ENCODE measurements around the gene SOX5.

SOX5 gene

DNA sequence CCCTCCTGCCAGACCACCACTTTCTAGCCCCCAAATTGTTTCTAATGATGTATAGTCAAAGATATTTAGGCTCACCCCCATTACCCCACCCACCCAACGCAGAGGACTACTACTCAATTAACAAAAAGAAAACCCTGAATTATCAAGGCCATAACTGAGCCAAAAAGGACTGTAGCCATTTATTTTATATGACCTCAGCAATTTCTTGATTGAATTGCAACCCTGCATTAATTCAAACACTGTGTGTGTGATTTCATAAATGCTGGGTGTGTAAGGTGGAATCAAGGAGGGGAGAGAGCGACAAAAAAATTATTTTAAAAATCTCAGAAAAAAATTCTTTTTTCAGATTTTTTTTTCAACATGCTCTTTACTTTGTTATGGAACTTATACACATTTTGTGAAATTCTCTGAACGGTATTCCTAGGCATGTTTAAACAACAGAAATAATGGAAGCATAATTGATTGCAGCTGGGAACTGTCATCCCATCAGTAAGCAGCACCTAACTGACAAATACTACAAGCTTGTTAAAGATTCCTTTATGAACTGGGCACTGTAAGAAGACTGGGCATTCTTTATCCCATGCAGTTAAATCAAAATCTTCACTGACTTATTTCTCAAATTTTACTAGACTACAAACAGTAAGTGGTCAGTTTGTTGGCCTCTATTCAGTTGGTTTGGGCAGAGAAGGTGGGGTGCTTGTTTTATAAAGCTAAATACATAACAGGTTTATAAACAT is 179.1 kb downstream of the SOX5 start:
- no peak overlapping the region for H3K4me3 ChIP-seq (ENCODE audit: low read length)
- no peaks in the 10 kb centered on the region for H3K9me2 ChIP-seq (replicated peaks; ENCODE audit: insufficient read depth, low read length)
- no peaks in the 10 kb centered on the region for H3K36me3 ChIP-seq (replicated peaks; ENCODE audit: insufficient read depth, low read length)
- no peak overlapping the region for H3K4me2 ChIP-seq (ENCODE audit: low read depth, low read length)
- no peaks in the 10 kb centered on the region for H4K20me1 ChIP-seq (ENCODE audit: insufficient read depth, low read length)
- H3K27ac ChIP-seq (ENCODE audit: low read length) = no peak overlapping the region
- no peaks in the 10 kb centered on the region for H3K4me1 ChIP-seq (ENCODE audit: low read length)
- no peaks in the 10 kb centered on the region for H3K9me3 ChIP-seq (replicated peaks; ENCODE audit: insufficient read depth, low read length)
- TF ChIP-seq EZH2phosphoT487 (IDR thresholded peaks at IDR 0.05; ENCODE audit: low read length) = no peak
- TF ChIP-seq, protein P1, sequence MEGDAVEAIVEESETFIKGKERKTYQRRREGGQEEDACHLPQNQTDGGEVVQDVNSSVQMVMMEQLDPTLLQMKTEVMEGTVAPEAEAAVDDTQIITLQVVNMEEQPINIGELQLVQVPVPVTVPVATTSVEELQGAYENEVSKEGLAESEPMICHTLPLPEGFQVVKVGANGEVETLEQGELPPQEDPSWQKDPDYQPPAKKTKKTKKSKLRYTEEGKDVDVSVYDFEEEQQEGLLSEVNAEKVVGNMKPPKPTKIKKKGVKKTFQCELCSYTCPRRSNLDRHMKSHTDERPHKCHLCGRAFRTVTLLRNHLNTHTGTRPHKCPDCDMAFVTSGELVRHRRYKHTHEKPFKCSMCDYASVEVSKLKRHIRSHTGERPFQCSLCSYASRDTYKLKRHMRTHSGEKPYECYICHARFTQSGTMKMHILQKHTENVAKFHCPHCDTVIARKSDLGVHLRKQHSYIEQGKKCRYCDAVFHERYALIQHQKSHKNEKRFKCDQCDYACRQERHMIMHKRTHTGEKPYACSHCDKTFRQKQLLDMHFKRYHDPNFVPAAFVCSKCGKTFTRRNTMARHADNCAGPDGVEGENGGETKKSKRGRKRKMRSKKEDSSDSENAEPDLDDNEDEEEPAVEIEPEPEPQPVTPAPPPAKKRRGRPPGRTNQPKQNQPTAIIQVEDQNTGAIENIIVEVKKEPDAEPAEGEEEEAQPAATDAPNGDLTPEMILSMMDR (IDR thresholded peaks at IDR 0.05; ENCODE audit: low read length) = no peak
- no peak for TF ChIP-seq EZH2 (optimal IDR thresholded peaks at IDR 0.05; ENCODE audit: low read depth, low read length)
- DNase-seq = no peak
- H3F3A ChIP-seq (ENCODE audit: insufficient read depth, low read length) = no peaks in the 10 kb centered on the region
- H3K27me3 ChIP-seq (replicated peaks; ENCODE audit: insufficient read depth, low read length) = no peaks in the 10 kb centered on the region
- no peak overlapping the region for H2AFZ ChIP-seq (ENCODE audit: low read length)
- no peak overlapping the region for H3K9ac ChIP-seq (ENCODE audit: low read length)
- no peaks in the 10 kb centered on the region for H3K79me2 ChIP-seq (ENCODE audit: low read length)

DNA sequence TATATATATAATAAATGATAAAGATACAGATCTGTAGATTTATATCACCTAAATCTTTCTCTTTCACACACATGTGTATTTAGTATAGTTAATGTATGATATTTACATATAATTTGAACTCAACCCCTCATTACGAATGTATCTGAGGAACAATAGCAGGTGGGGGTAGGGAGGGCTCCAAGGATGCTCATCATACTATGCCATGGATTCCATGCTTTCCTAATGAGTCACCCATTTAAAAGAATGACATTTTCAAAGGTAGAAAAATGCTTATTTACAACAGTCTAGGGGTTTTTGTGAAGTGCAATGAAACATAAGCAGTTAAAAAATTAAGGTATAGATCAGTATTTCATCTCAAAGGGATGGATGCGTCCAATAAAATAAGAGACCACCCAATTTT is 181.6 kb downstream of the SOX5 start:
- Histone ChIP-seq H2AFZ (ENCODE audit: low read length) (no peak overlapping the region), H4K20me1 (ENCODE audit: insufficient read depth, low read length) (no peaks in the 10 kb centered on the region), H3K4me3 (ENCODE audit: low read length) (no peak overlapping the region), H3K9me2 (replicated peaks; ENCODE audit: insufficient read depth, low read length) (no peaks in the 10 kb centered on the region), H3K36me3 (replicated peaks; ENCODE audit: insufficient read depth, low read length) (no peaks in the 10 kb centered on the region), H3K9ac (ENCODE audit: low read length) (no peak overlapping the region), H3K4me2 (ENCODE audit: low read depth, low read length) (no peak overlapping the region), H3K9me3 (replicated peaks; ENCODE audit: insufficient read depth, low read length) (no peaks in the 10 kb centered on the region), H3K27ac (ENCODE audit: low read length) (no peak overlapping the region), H3K4me1 (ENCODE audit: low read length) (no peaks in the 10 kb centered on the region), H3K27me3 (replicated peaks; ENCODE audit: insufficient read depth, low read length) (no peaks in the 10 kb centered on the region), H3F3A (ENCODE audit: insufficient read depth, low read length) (no peaks in the 10 kb centered on the region), H3K79me2 (ENCODE audit: low read length) (no peaks in the 10 kb centered on the region)
- TF ChIP-seq, protein P1 (IDR thresholded peaks at IDR 0.05; ENCODE audit: low read length) = no peak
- TF ChIP-seq EZH2 (optimal IDR thresholded peaks at IDR 0.05; ENCODE audit: low read depth, low read length) (no peak), EZH2phosphoT487 (IDR thresholded peaks at IDR 0.05; ENCODE audit: low read length) (no peak)
- no peak for DNase-seq

DNA sequence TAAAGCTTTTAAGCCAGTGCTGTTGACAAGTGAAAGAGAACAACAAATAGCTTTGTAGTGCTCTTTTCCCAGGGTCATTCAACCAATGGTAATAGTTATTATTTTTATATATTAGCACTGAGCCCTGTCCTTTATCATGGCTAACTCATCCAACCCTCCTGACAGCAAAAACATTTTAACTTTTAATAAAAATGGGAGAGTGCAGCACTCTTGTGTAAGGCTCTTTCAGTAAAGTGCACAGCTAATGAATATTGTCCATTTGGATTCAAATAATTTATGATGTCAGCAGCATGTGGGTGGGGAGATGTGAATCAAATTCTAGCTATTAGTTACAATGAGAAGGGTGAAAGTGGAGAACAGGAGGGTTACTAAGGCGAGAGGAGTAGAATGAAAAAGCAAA is 185.7 kb downstream of the SOX5 start:
- Histone ChIP-seq H2AFZ (ENCODE audit: low read length) (no peak overlapping the region), H3K9me3 (replicated peaks; ENCODE audit: insufficient read depth, low read length) (no peaks in the 10 kb centered on the region), H3K4me1 (ENCODE audit: low read length) (no peaks in the 10 kb centered on the region), H3K36me3 (replicated peaks; ENCODE audit: insufficient read depth, low read length) (no peaks in the 10 kb centered on the region), H3K27me3 (replicated peaks; ENCODE audit: insufficient read depth, low read length) (no peaks in the 10 kb centered on the region), H3K4me3 (ENCODE audit: low read length) (no peak overlapping the region), H3K79me2 (ENCODE audit: low read length) (no peaks in the 10 kb centered on the region), H3K9me2 (replicated peaks; ENCODE audit: insufficient read depth, low read length) (no peaks in the 10 kb centered on the region), H3K27ac (ENCODE audit: low read length) (no peak overlapping the region), H3K9ac (ENCODE audit: low read length) (no peak overlapping the region), H3K4me2 (ENCODE audit: low read depth, low read length) (no peak overlapping the region), H3F3A (ENCODE audit: insufficient read depth, low read length) (no peaks in the 10 kb centered on the region), H4K20me1 (ENCODE audit: insufficient read depth, low read length) (no peaks in the 10 kb centered on the region)
- no peak for DNase-seq
- TF ChIP-seq, protein P1 (IDR thresholded peaks at IDR 0.05; ENCODE audit: low read length) = no peak
- no peak for TF ChIP-seq EZH2phosphoT487 (IDR thresholded peaks at IDR 0.05; ENCODE audit: low read length)
- no peak for TF ChIP-seq EZH2 (optimal IDR thresholded peaks at IDR 0.05; ENCODE audit: low read depth, low read length)

All from MM.1S (cell line).